Esophagus mucosa (tissue), 1 donor: ENCODE data around the gene BAIAP2L1. TPM values are rescaled to one million over a fixed set of nuclear protein-coding genes. Genes with fewer than 3 reads are reported as not detected.

Experiments used
- ATAC-seq: fragments of 200-7000 bp; cut with Tn5 transposase; one replicate; pipeline ENCODE4 v1.9.1; 2020
- total RNA-seq: library from RNA; stranded (reverse); gene quantifications from one replicate; pipeline ENCODE4 v1.2.4, GENCODE V29; 2023
- donor health status: DM: yes; HTN: yes; CAD: no.

Gene BAIAP2L1
- total RNA-seq, 1 donor from 2014 or later, result 30.6 TPM

- no peak for ATAC-seq
These were observed 111.5 kb downstream of the BAIAP2L1 start for GRCh38 chr7:98289333-98289875.

- ATAC-seq, result no peak
These were observed 112.6 kb downstream of the BAIAP2L1 start for GRCh38 chr7:98288064-98288823.

- ATAC-seq, result peak; percentile 86
These were observed 113.4 kb downstream of the BAIAP2L1 start for GRCh38 chr7:98287486-98287959.

GRCh38 chr7:98286701-98287485 lies 114.0 kb downstream of the BAIAP2L1 start:
- ATAC-seq, result no peak

- peak; percentile 29 for ATAC-seq
These were observed 114.8 kb downstream of the BAIAP2L1 start for GRCh38 chr7:98286093-98286539.

GRCh38 chr7:98285157-98286092 lies 115.5 kb downstream of the BAIAP2L1 start:
- ATAC-seq, result no peak

GRCh38 chr7:98284335-98285036 lies 116.4 kb downstream of the BAIAP2L1 start:
- ATAC-seq, result peak; percentile 66

GRCh38 chr7:98283887-98284222 lies 117.0 kb downstream of the BAIAP2L1 start:
- no peak for ATAC-seq

- ATAC-seq, result peak; percentile 2
These were observed 117.6 kb downstream of the BAIAP2L1 start for GRCh38 chr7:98283127-98283886.

GRCh38 chr7:98282703-98283102 lies 118.2 kb downstream of the BAIAP2L1 start:
- ATAC-seq, result no peak

GRCh38 chr7:98281757-98282606 lies 118.9 kb downstream of the BAIAP2L1 start:
- ATAC-seq, result no peak

GRCh38 chr7:98280791-98281756 lies 119.8 kb downstream of the BAIAP2L1 start, which contains the start of gene BRI3:
BRI3 (plus strand) TSS chr7:98281686; CDS start chr7:98281796, 110 bp downstream.
- peak; percentile 80 for ATAC-seq

GRCh38 chr7:98280296-98280695 lies 120.6 kb downstream of the BAIAP2L1 start:
- ATAC-seq, result no peak

- no peak for ATAC-seq
These were observed 122.0 kb downstream of the BAIAP2L1 start for GRCh38 chr7:98278936-98279335.

GRCh38 chr7:98278408-98278807 lies 122.5 kb downstream of the BAIAP2L1 start:
- ATAC-seq, result no peak

GRCh38 chr7:98276241-98276761 lies 124.6 kb downstream of the BAIAP2L1 start:
- no peak for ATAC-seq

GRCh38 chr7:98267303-98267702 lies 133.6 kb downstream of the BAIAP2L1 start:
- no peak for ATAC-seq

- peak; percentile 39 for ATAC-seq
These were observed 134.1 kb downstream of the BAIAP2L1 start for GRCh38 chr7:98266840-98267239.
